Testis (tissue), 2 donors: ENCODE results near the gene SPG7.

Experiments
- POLR2A ChIP-seq: fragments of 450-650 bp; IDR thresholded peaks from one replicate; pipeline ENCODE4 v1.6.1; 2017; ENCODE audit warnings: antibody characterized with exemption, mild to moderate bottlenecking, moderate library complexity
- TF ChIP-seq, protein P1 (sequence below), 3 experiments: fragments of 450-650 bp in 2 of 3; fragments of 200-600 bp in 1 of 3; sonication (generic) in 1 of 3; IDR thresholded peaks; one replicate each; pipeline ENCODE4 v1.5.1; 2016 to 2019; ENCODE audit warnings: antibody characterized with exemption in 3 of 3, mild to moderate bottlenecking in 2 of 3, moderate library complexity in 1 of 3

DNA sequence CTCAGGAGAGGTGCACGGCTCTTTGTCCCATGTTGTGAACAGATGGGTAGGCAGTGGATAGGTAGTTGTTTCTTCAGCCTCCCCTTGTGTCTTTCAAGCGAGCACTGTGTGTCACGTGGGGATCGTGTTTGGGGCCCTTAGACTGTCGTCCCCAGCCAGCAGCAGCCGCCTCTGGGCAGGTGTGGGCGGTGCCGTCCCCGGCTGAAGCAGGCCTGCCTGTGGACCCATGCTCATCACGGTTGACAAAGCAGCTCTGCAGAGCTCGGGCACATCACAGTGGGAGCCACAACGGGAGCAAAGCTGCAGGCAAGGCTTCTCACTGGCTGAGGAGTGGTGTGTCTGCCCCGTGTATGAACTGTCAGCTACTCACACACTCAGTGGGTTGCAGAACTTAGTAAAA is 47.6 kb downstream of the SPG7 start:
- TF ChIP-seq, protein P1, sequence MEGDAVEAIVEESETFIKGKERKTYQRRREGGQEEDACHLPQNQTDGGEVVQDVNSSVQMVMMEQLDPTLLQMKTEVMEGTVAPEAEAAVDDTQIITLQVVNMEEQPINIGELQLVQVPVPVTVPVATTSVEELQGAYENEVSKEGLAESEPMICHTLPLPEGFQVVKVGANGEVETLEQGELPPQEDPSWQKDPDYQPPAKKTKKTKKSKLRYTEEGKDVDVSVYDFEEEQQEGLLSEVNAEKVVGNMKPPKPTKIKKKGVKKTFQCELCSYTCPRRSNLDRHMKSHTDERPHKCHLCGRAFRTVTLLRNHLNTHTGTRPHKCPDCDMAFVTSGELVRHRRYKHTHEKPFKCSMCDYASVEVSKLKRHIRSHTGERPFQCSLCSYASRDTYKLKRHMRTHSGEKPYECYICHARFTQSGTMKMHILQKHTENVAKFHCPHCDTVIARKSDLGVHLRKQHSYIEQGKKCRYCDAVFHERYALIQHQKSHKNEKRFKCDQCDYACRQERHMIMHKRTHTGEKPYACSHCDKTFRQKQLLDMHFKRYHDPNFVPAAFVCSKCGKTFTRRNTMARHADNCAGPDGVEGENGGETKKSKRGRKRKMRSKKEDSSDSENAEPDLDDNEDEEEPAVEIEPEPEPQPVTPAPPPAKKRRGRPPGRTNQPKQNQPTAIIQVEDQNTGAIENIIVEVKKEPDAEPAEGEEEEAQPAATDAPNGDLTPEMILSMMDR (IDR thresholded peaks at IDR 0.05) = no peak
- no peak for TF ChIP-seq POLR2A
